Endothelial cell (in vitro differentiated cells): ENCODE data around the gene KBTBD13. TPM values are rescaled to one million over a fixed set of nuclear protein-coding genes. Genes with fewer than 3 reads are reported as not detected.

Experiments used
- DNase-seq: peaks from one replicate; pipeline ENCODE4 v3.0.0; 2021; ENCODE audit warnings: low spot score
- H3K27ac Mint-ChIP-seq: one replicate; pipeline ENCODE4 v1.8.0; 2021; ENCODE audit warnings: mixed read lengths, inconsistent platforms; ENCODE audit not compliant: unreplicated experiment
- H3K27me3 Mint-ChIP-seq: one replicate; pipeline ENCODE4 v1.8.0; 2021; ENCODE audit warnings: mild to moderate bottlenecking, moderate library complexity, mixed read lengths, inconsistent platforms; ENCODE audit not compliant: unreplicated experiment
- H3K36me3 Mint-ChIP-seq: one replicate; pipeline ENCODE4 v1.8.0; 2021; ENCODE audit warnings: mild to moderate bottlenecking, low read depth, mixed read lengths, inconsistent platforms; ENCODE audit not compliant: unreplicated experiment
- H3K4me1 Mint-ChIP-seq: one replicate; pipeline ENCODE4 v1.8.0; 2021; ENCODE audit warnings: mild to moderate bottlenecking, mixed read lengths, inconsistent platforms; ENCODE audit not compliant: unreplicated experiment
- H3K4me3 Mint-ChIP-seq: one replicate; pipeline ENCODE4 v1.8.0; 2021; ENCODE audit warnings: mild to moderate bottlenecking, mixed read lengths, inconsistent platforms; ENCODE audit not compliant: unreplicated experiment
- H3K9me3 Mint-ChIP-seq: one replicate; pipeline ENCODE4 v1.8.0; 2021; ENCODE audit warnings: mixed read lengths, inconsistent platforms; ENCODE audit not compliant: unreplicated experiment
- CTCF ChIP-seq: fragments of 200-600 bp; sonication (generic); IDR thresholded peaks from one replicate; pipeline ENCODE4 v1.5.0; 2021; ENCODE audit warnings: antibody characterized with exemption; ENCODE audit not compliant: unreplicated experiment
- total RNA-seq: library from RNA; stranded (reverse); fragmentation: NEBNext Ultra II Directional; extraction: Animal tissue kit (Norgen Biotek cat#: 25700); gene quantifications from one replicate; pipeline ENCODE4 v1.2.1, GENCODE V29; 2021; ENCODE audit not compliant: unreplicated experiment

KBTBD13 gene
- total RNA-seq, 1 donor from 2014 or later, result not detected

GRCh38 chr15:65084500-65085206, 8.1 kb downstream of the KBTBD13 start:
- H3K4me3 Mint-ChIP-seq, result no peak overlapping the region
- no peaks in the 10 kb centered on the region for H3K9me3 Mint-ChIP-seq
- no peaks in the 10 kb centered on the region for H3K36me3 Mint-ChIP-seq
- H3K27me3 Mint-ChIP-seq, result peaks cover 7% of the 10 kb centered on the region
- no peak for DNase-seq
- no peak overlapping the region for H3K27ac Mint-ChIP-seq
- TF ChIP-seq CTCF, result no peak
- H3K4me1 Mint-ChIP-seq, result peaks cover 22% of the 10 kb centered on the region

GRCh38 chr15:65085207-65085753, 8.7 kb downstream of the KBTBD13 start:
- no peak overlapping the region for H3K27ac Mint-ChIP-seq
- no peak for TF ChIP-seq CTCF
- no peak for DNase-seq
- H3K9me3 Mint-ChIP-seq, result no peaks in the 10 kb centered on the region
- H3K4me1 Mint-ChIP-seq, result peaks cover 22% of the 10 kb centered on the region
- H3K36me3 Mint-ChIP-seq, result no peaks in the 10 kb centered on the region
- no peak overlapping the region for H3K4me3 Mint-ChIP-seq
- peaks cover 7% of the 10 kb centered on the region for H3K27me3 Mint-ChIP-seq

- no peak overlapping the region for H3K4me3 Mint-ChIP-seq
- no peak overlapping the region for H3K27ac Mint-ChIP-seq
- DNase-seq, result peak; percentile 60
- peak; percentile 50 for TF ChIP-seq CTCF
- H3K4me1 Mint-ChIP-seq, result peaks cover 22% of the 10 kb centered on the region
- no peaks in the 10 kb centered on the region for H3K9me3 Mint-ChIP-seq
- H3K27me3 Mint-ChIP-seq, result peaks cover 7% of the 10 kb centered on the region
- H3K36me3 Mint-ChIP-seq, result no peaks in the 10 kb centered on the region
These were observed 9.6 kb downstream of the KBTBD13 start for GRCh38 chr15:65085990-65086679.

GRCh38 chr15:65086680-65087111, 10.2 kb downstream of the KBTBD13 start:
- Mint-ChIP-seq H3K27ac (no peak overlapping the region), H3K4me1 (peaks cover 22% of the 10 kb centered on the region), H3K36me3 (no peaks in the 10 kb centered on the region), H3K9me3 (no peaks in the 10 kb centered on the region), H3K27me3 (peaks cover 7% of the 10 kb centered on the region), H3K4me3 (no peak overlapping the region)
- DNase-seq, result no peak
- TF ChIP-seq CTCF, result peak; percentile 21

- Mint-ChIP-seq H3K4me1 (peaks cover 20% of the 10 kb centered on the region), H3K36me3 (no peaks in the 10 kb centered on the region), H3K4me3 (no peak overlapping the region), H3K9me3 (no peaks in the 10 kb centered on the region), H3K27ac (no peak overlapping the region), H3K27me3 (peaks cover 7% of the 10 kb centered on the region)
- DNase-seq, result no peak
- no peak for TF ChIP-seq CTCF
These were observed 10.9 kb downstream of the KBTBD13 start for GRCh38 chr15:65087411-65087810.
